ENCODE results near the gene HIGD1A. TPM values are rescaled to one million over a fixed set of nuclear protein-coding genes. Genes with fewer than 3 reads are reported as not detected.

The HIGD1A gene
- total RNA-seq, 1 experiment from 2014 or later = 77.6 TPM

GRCh38 chr3:42750834-42751233, 53.5 kb downstream of the HIGD1A start:
- no peaks in the 10 kb centered on the region for H3K79me1 ChIP-seq (ENCODE audit: insufficient read depth, low read depth, low read length, poor library complexity, severe bottlenecking)
- no peak overlapping the region for H3K14ac ChIP-seq (ENCODE audit: insufficient read depth, low read length)
- no peak overlapping the region for H2BK5ac ChIP-seq (ENCODE audit: insufficient read length, low read length)
- H4K8ac ChIP-seq (replicated peaks; ENCODE audit: insufficient read length, low read depth, low read length) = no peak overlapping the region
- no peaks in the 10 kb centered on the region for H3K9me3 ChIP-seq (ENCODE audit: control insufficient read depth, low read depth, low read length)
- no peaks in the 10 kb centered on the region for H4K20me1 ChIP-seq (ENCODE audit: control insufficient read depth, insufficient read depth, insufficient read length)
- H2AK5ac ChIP-seq (ENCODE audit: insufficient read length, low read length) = no peak overlapping the region
- no peak overlapping the region for H3K56ac ChIP-seq (ENCODE audit: insufficient read length, low read depth, low read length)
- no peak overlapping the region for H2BK15ac ChIP-seq (ENCODE audit: low read depth, low read length)
- H4K91ac ChIP-seq (ENCODE audit: insufficient read length, low read depth, low read length) = no peak overlapping the region
- H3K23ac ChIP-seq (ENCODE audit: insufficient read length, low read depth, low read length) = no peak overlapping the region
- Mint-ChIP-seq H3K27me3 (ENCODE audit: low read depth) (peaks cover 26% of the 10 kb centered on the region), H3K27ac (no peak overlapping the region; a peak in 1 of 7 replicates), H3K4me3 (no peak overlapping the region), H3K4me1 (peaks cover 23 to 27% of the 10 kb centered on the region in 2 experiments), H3K9me3 (no peaks in the 10 kb centered on the region), H3K36me3 (ENCODE audit: insufficient read depth in 1 of 3, low read depth in 3 of 3) (no peaks in the 10 kb centered on the region)
- no peak overlapping the region for H2BK20ac ChIP-seq (ENCODE audit: low read depth, low read length, poor library complexity, severe bottlenecking)
- no CpG with 5 or more reads among the region's 7 CpGs for WGBS (ENCODE audit: extremely low coverage, insufficient read length, low lambda C conversion rate)
- no peak overlapping the region for H4K5ac ChIP-seq (ENCODE audit: insufficient read length, low read depth, low read length)
- no peak overlapping the region for H2AFZ ChIP-seq (ENCODE audit: low read length)
- no peak overlapping the region for H2BK120ac ChIP-seq (ENCODE audit: low read depth, low read length, poor library complexity, severe bottlenecking)
- no peaks in the 10 kb centered on the region for H3K4me1 ChIP-seq (ENCODE audit: insufficient read depth, low read length)
- no peak overlapping the region for H2BK12ac ChIP-seq (ENCODE audit: insufficient read length, low read depth, low read length)
- no peak overlapping the region for H3K18ac ChIP-seq (ENCODE audit: insufficient read length, low read depth, low read length)
- no peaks in the 10 kb centered on the region for H3K27me3 ChIP-seq (ENCODE audit: insufficient read depth, low read length)
- no peaks in the 10 kb centered on the region for H3K23me2 ChIP-seq (ENCODE audit: insufficient read length, low read depth, low read length, poor library complexity, severe bottlenecking)
- H3K27ac ChIP-seq (ENCODE audit: insufficient read length, low read depth, low read length) = no peak overlapping the region
- H3K4me2 ChIP-seq (ENCODE audit: insufficient read depth, insufficient read length, low read length) = no peak overlapping the region
- DNase-seq = peak; percentile 18
- H3K79me2 ChIP-seq (ENCODE audit: insufficient read depth, low read length) = no peaks in the 10 kb centered on the region
- H3K4ac ChIP-seq (ENCODE audit: low read depth, low read length) = no peak overlapping the region
- no peak overlapping the region for H3K9ac ChIP-seq (ENCODE audit: extremely low read depth, insufficient read length, low read length)
- TF ChIP-seq CTCF (conservative IDR thresholded peaks at IDR 0.05) = no peak
- H3T11ph ChIP-seq (ENCODE audit: low read length) = no peak overlapping the region
